ENCODE results near the gene ELAVL3.
"Not testable (repeated sequence)": the region's sequence is repeated elsewhere in the genome, so short reads cannot be mapped to it uniquely, and the experiment has no call there.

The ELAVL3 gene

DNA sequence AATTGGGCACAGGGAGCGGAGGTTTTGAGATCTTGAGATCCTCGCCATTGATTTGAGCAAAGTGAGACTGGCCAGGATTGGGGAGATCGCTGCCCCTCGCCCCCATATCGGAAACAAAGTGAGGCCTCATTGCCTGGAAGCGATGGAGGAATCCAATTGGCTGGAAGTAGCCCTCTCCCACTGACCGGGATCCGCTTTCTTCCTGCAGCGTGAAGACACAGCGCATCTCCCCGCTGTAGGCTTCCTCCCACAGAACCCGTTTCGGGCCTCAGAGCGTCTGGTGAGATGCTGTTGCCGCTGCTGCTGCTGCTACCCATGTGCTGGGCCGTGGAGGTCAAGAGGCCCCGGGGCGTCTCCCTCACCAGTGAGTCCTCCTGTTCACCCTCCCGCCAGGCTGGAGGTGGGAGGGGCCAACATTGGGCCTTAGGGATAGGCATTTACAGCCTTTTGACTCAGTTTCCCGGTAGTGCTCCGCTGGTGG, 45.0 kb downstream of the ELAVL3 start:
- DNase-seq (ENCODE audit: low spot score) = no peak

- peak; percentile 99 for DNase-seq (ENCODE audit: low spot score)
Observed at GRCh38 chr19:11435057-11435832, 45.6 kb downstream of the ELAVL3 start, which contains the start of the genes ODAD3 and PRKCSH. Gene ODAD3, minus strand, starts transcription at chr19:11435121. Its CDS starts 105 bp downstream, at chr19:11435016. Gene PRKCSH, plus strand, starts transcription at chr19:11435635. Its CDS starts 483 bp downstream, at chr19:11436118.

DNA sequence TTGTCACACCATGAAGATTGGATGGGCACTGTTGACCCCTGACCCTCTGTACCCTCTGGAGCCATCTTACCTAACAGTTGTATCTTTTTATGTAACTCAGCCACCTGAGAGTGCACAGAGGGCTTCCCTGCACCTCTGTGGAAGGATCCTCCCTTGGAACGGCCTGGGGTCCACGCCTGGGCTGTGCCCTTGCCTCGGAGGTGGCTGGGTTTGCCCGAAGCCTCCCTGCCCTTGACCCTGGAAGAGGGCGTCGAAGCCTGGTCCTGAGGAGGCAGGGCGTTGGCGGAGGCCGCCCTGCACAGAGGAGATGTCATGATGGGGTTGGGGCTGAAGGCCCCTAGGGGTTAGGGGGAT, 46.2 kb downstream of the ELAVL3 start:
- DNase-seq (ENCODE audit: low spot score) = no peak

DNA sequence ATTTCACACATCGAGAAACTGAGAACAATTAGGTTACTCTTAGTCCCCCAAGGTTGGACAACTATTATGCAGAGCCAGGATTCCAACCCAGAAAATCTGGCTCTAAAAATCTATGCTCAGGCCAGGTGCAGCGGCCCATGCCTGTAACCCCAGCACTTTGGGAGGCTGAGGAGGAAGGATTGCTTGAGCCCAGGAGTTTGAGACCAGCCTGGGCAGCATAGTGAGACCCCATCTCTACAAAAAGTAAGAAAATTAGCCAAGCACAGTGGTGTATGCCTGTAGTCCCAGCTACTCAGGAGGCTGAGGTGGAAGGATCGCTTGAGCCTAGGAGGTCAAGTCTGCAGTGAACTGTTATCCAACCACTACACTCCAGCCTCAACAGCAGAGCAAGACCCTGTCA, 47.3 kb downstream of the ELAVL3 start:
- not testable (repeated sequence) for DNase-seq (ENCODE audit: low spot score)

- DNase-seq (ENCODE audit: low spot score) = no peak
Observed at GRCh38 chr19:11426656-11427055, 54.2 kb downstream of the ELAVL3 start.

- no peak for DNase-seq (ENCODE audit: low spot score)
Observed at GRCh38 chr19:11425719-11426457, 55.0 kb downstream of the ELAVL3 start.

- no peak for DNase-seq (ENCODE audit: low spot score)
Observed at GRCh38 chr19:11423791-11424181, 57.1 kb downstream of the ELAVL3 start.

DNA sequence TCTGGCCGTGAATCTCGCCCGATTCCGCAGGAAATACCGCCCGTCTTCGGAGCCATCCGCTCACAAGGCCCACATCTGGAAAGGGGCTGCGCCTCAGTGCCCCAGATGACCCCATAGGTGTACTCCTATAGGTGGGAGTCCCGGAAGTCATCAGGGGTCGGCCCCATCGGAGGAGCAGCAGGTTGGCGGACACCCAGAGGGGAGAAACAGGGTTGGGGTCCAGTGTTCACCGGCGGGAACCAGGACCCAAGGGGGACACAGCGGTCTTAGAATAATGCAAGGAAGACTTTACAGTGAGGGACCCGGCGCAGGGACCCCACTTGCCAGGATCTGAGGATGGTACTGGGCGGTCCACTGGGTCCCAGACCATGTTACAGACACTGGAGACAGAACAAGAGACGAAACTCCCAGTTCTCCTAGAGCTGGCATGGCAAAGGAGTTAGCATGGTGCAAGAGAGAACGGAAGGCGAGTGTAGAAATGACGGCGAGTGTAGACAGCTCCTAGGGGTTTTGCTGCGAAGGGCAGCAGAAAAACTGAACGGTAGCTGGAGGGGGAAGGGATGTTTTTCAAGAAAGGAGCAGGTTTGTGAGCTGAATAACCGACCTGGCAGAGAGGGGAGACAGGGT, 57.6 kb downstream of the ELAVL3 start:
- no peak for DNase-seq (ENCODE audit: low spot score)

- peak; percentile 67 for DNase-seq (ENCODE audit: low spot score)
Observed at GRCh38 chr19:11422163-11423065, 58.4 kb downstream of the ELAVL3 start.

DNA sequence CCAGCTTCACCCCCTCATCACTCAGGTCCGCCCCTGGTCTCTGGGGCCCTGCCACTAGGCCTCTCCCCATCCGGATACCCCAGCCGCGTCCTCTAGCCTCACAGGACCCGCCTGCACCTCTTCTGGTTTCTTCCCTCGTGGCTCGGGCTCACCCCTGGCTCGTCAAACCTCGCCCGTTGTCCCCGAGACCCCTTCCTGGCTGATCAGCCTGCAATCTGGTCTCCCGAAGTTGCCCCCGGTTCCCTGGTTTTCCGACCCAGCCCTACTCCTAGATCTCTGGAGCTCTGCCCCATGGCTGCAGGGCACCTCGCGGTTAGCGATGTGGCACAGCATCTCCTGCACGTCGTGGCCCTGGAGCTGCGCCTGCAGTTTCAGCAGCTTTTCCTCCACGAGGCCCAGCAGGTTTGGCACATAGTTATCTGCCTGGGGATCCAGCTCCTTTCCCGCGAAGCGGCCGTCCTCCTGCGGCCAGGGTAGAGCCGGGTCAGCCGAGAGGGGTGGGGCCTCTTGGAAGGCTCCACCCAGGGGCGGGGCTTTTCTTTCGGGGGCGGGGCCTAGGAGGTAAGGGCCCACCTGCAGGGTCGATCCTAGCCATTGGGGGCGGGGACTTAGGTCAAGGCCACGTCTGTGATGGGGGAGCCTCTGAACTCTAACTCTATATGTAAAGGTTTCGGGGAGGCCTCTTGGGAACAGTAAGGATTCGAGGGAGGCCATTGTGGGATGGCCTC, 59.3 kb downstream of the ELAVL3 start:
- DNase-seq (ENCODE audit: low spot score) = no peak

GRCh38 chr19:11420429-11421370, 60.1 kb downstream of the ELAVL3 start:
- DNase-seq (ENCODE audit: low spot score) = no peak

GRCh38 chr19:11418549-11419506, 62.0 kb downstream of the ELAVL3 start, which contains the start of gene RGL3:
Gene RGL3, minus strand, starts transcription at chr19:11419314. Its CDS starts 36 bp downstream, at chr19:11419278.
- no peak for DNase-seq (ENCODE audit: low spot score)

DNA sequence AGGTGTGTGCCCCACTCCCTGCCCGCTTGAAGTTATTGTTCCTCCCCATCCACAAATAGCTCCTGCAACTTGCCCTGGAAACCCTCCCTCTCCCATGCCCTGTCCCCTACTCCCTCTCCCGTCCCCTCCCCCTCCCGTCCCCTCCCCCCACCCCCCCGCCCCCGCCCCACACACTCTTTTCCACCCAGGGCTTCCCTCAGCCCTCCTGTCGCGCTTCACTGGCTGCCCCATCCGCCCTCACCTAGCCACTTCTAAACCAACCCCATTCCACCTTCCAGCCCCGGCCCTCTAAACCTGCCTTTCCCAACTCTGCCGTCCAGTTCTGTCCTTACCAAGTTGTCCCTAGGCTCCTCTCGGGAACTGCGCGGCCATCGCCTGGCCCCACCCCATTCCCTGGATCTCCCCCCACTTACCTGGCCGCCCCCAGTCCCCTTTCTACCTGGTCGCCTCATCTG, 62.7 kb downstream of the ELAVL3 start:
- no peak for DNase-seq (ENCODE audit: low spot score)

DNA sequence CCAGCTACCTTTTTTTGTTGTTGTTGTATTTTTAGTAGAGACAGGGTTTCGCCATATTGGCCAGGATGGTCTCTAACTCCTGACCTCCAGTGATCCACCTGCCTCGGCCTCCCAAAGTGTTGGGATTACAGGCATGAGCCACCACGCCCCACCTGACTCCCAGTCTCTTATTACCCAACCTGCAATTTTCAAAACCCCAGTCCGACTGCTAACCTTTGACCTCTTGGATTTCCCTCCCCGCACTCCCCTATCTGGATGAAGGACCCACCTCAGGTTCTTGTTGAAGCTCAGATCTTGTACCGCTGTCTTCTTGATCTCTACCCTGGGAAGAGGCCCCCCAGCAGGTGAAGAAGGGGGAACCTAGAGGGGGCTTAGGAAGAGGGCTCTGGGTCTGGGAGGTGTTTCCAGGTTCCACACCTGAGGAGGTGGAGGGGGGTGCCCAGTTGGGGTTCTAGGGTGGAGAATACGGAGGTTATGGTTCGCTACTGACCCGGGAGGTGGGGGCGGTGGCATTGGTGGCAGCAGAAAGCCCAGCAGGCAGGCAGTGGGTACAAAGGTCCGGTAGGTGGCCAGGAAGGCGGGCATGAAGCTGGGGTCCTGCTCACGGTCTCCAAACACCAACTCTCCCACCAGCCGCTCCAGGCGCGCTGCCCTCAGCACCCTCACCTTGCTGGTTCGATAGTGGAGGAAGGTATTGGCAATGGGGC, 64.3 kb downstream of the ELAVL3 start:
- no peak for DNase-seq (ENCODE audit: low spot score)

DNA sequence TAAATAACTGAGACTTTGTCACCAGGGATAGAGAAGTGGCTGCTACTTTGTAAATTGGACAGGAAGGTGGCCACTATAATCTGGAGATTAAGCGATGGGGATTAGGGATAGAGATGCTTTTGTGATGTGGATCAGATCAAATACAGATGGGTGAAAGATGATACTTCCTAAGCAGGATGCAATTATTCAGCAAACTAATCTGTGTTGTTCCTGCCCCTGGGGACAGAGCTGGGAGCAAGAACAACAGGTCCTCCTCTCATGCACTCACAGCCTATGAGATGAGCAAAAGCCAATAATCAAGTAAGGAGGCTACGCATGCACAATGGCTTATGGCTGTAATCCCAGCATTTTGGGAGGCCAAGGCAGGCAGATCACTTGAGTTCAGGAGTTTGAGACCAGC, 66.3 kb downstream of the ELAVL3 start:
- no peak for DNase-seq (ENCODE audit: low spot score)

GRCh38 chr19:11410682-11411081, 70.2 kb downstream of the ELAVL3 start:
- DNase-seq (ENCODE audit: low spot score) = no peak

GRCh38 chr19:11408591-11408990, 72.3 kb downstream of the ELAVL3 start:
- DNase-seq (ENCODE audit: low spot score) = no peak
